Muscle of back (tissue), 13 donors: Measurements from ENCODE around the gene TMEM127. TPM values are rescaled to one million over a fixed set of nuclear protein-coding genes. Genes with fewer than 3 reads are reported as not detected.
"Not testable (repeated sequence)": the region's sequence is repeated elsewhere in the genome, so short reads cannot be mapped to it uniquely, and the experiment has no call there.

Experiments
- DNase-seq, 3 donors: peaks; one replicate each; pipeline versions ENCODE4 v3.0.0 to v3.0.0-alpha.2; 2013
- long read RNA-seq, 9 donors: transcript quantifications; one replicate each; lab custom pipeline, GENCODE V29; 2026
- polyA plus RNA-seq, 10 donors: library from polyadenylated mRNA; unstranded; fragments of 120-200 nt; gene quantifications; one replicate each; pipeline ENCODE4 v1.2.1, GENCODE V29; 2013; ENCODE audit not compliant: insufficient read length in 10 of 10

TMEM127 gene
- polyA plus RNA-seq, result 10 to 100 TPM; 23.7 to 31.1 (median 25.3) TPM
- long read RNA-seq, donor 1, full-length matches to known transcripts, result 3 of 3 reads
- long read RNA-seq, donor 1, partial matches to known transcripts, result 0 of 3 reads
- long read RNA-seq, donor 1, other reads (novel, unspliced or antisense), result 0 of 3 reads
- long read RNA-seq, donor 2, full-length matches to known transcripts, result 6 of 6 reads
- long read RNA-seq, donor 2, partial matches to known transcripts, result 0 of 6 reads
- long read RNA-seq, donor 2, other reads (novel, unspliced or antisense), result 0 of 6 reads
- long read RNA-seq, donor 3, result 0 reads
- long read RNA-seq, donor 4, full-length matches to known transcripts, result 4 of 9 reads
- long read RNA-seq, donor 4, partial matches to known transcripts, result 5 of 9 reads
- long read RNA-seq, donor 4, other reads (novel, unspliced or antisense), result 0 of 9 reads
- long read RNA-seq, donor 5, full-length matches to known transcripts, result 11 of 19 reads
- long read RNA-seq, donor 5, partial matches to known transcripts, result 8 of 19 reads
- long read RNA-seq, donor 5, other reads (novel, unspliced or antisense), result 0 of 19 reads
- long read RNA-seq, donor 6, full-length matches to known transcripts, result 11 of 11 reads
- long read RNA-seq, donor 6, partial matches to known transcripts, result 0 of 11 reads
- long read RNA-seq, donor 6, other reads (novel, unspliced or antisense), result 0 of 11 reads
- long read RNA-seq, donor 7, full-length matches to known transcripts, result 5 of 10 reads
- long read RNA-seq, donor 7, partial matches to known transcripts, result 5 of 10 reads
- long read RNA-seq, donor 7, other reads (novel, unspliced or antisense), result 0 of 10 reads
- long read RNA-seq, donor 8, full-length matches to known transcripts, result 11 of 11 reads
- long read RNA-seq, donor 8, partial matches to known transcripts, result 0 of 11 reads
- long read RNA-seq, donor 8, other reads (novel, unspliced or antisense), result 0 of 11 reads
- long read RNA-seq, donor 9, full-length matches to known transcripts, result 2 of 2 reads
- long read RNA-seq, donor 9, partial matches to known transcripts, result 0 of 2 reads
- long read RNA-seq, donor 9, other reads (novel, unspliced or antisense), result 0 of 2 reads

GRCh38 chr2:96265840-96266679 lies at the start of gene TMEM127, which contains the start of gene CIAO1:
Gene TMEM127, minus strand, starts transcription at chr2:96265997. Its CDS starts 616 bp downstream, at chr2:96265381.
Gene CIAO1, plus strand, starts transcription at chr2:96266225. Its CDS starts 126 bp downstream, at chr2:96266351.
- peak; percentile 98 to 99 (median 98) for DNase-seq

DNA sequence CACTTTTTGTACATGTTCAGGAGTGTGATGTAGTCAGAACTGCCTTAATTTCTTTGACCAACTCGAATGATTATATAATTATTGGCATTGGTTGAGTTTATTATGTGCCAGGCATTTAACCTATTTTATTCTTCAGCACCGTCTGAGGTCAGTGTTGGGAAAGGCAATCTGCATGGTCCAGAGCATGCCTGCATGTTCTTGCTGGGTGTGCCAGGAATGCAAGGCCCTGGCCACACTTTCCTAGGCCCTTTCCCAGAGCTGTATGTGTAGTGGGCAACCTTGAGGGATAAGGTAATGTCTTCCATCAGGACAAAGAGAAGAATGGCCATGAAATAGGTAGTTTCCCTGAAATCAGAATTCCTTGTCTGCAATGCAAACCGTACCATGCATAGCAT lies 49.2 kb upstream of the TMEM127 start:
- DNase-seq, result no peak

- no peak for DNase-seq
Measured at GRCh38 chr2:96308248-96308647, 42.5 kb upstream of the TMEM127 start.

DNA sequence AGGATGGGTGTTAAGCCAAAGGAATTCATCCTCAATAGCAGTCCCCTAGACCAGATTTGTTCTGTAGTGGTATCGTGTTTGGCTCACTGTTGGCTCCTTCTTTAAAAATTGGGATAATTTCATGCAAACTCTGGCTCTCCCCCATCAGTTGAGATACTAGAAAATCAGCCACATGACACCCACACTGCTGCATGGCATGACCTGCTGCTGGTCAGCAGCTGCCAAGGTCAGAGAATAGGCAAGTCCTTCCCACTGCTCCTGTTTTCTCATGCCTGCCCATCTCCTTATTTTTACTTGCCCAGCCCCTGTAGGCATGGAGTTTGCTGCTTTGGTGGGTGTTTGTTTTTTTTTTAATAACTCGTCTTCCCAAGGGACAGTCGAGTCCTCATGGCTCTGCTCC lies 40.6 kb upstream of the TMEM127 start:
- no peak for DNase-seq

GRCh38 chr2:96305979-96306308 lies 40.1 kb upstream of the TMEM127 start:
- DNase-seq, result no peak

GRCh38 chr2:96305091-96305978 lies 39.5 kb upstream of the TMEM127 start, which contains the start of gene SNRNP200:
Gene SNRNP200, minus strand, starts transcription at chr2:96305546. Its CDS starts 109 bp downstream, at chr2:96305437.
- peak; percentile 84 to 95 (median 89) for DNase-seq

DNA sequence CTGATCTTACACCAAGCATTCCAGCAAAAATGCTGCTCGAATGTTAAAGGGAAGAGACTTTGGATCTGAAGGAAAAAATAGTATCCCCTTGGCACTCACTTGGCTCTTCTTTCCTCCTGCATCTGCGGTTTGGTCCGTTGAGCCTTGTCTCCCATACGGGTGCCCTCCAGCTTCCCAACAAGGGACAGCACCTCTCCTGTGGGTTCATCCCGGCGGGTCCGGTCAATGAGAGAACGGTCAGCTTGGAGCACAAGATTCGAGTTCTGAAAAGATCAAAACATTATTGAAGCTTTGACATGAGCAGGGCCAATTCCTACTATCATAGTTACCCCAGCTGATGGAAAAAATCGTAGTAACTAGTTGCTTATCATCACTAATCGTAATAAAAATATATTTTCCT lies 38.8 kb upstream of the TMEM127 start:
- DNase-seq, result no peak

GRCh38 chr2:96301865-96302264 lies 36.1 kb upstream of the TMEM127 start:
- no peak for DNase-seq

DNA sequence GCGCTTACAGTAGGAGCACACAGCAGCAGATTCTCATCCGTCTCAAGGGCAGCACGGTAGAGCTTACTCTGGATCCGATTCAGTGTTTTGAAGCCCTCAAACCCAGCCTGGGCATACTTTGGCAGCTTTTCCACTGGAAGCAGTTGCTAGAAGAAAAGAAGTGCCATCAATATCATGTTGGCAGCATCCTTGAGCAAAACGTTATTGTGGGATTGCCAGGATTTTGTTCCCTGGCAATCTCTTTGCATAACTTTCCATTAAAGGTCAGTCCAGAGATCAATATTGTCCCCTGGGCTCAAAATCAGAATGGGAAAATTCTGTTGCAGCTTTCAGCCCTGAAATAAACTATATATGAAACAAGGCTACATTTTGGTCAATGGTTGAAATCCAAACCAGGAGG lies 31.1 kb upstream of the TMEM127 start:
- DNase-seq, result no peak

GRCh38 chr2:96294271-96294670 lies 28.5 kb upstream of the TMEM127 start:
- not testable (repeated sequence) for DNase-seq

GRCh38 chr2:96291751-96292150 lies 26.0 kb upstream of the TMEM127 start:
- DNase-seq, result no peak

DNA sequence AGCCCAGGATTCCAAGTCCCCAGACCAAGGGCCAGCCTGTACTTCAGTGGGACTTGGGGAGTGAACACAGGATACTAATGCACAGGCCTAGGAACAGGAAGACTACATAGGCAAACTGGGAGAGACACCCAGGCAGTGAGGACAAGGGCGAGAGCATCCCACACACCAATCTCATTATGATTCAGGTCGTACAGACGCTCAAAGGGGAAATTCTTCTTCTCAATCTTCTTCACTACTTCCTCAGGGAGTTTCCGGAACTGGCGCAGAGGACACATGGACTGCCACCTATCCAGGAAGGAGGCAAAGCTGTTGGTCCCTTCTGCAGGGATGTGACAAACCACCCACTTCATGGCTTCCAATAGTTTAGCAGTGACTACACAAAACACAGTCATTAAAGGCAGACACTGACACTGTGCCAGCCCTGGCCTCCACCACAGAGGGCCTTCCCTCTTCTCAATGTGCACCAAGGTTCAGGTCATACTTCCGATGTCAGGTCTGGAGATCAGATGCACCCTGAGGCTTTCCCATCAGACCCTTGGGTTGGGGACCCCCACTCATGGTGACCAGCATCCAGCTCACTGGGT lies 21.6 kb upstream of the TMEM127 start:
- DNase-seq, result no peak

GRCh38 chr2:96276787-96277499 lies 11.1 kb upstream of the TMEM127 start:
- no peak for DNase-seq

DNA sequence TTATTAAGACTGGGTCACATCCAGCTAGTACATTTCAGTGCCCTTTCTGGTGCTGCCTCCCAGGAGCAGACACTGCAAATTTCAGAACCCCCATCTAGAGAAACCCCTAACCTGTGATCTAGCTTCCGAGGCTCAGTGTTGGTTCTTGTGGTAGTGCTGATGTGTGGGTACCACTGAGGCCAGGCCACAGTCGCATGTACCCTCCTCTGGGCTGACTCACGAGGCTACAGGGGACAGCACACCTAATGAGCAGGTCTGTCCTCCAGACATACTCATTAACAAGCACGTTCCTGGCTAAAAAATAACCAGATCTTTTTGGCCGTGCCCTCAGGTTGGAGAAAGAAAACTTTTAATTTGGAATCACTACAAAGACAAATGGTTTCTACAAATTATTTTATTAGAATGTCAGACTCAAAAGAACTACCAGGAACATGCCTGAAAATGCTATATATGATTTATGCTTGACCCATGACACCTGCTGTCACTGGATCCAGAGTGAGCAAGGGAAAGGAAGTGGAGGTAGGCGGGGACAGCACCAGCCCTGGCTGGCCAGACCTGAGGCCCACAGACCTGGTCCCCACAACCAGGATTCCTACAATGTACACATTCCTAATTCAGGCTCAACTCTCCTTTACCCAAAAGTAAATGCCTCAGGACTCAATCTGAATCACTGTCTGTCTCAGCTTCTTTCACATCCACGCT lies 8.7 kb upstream of the TMEM127 start:
- no peak for DNase-seq

- DNase-seq, result no peak
Measured at GRCh38 chr2:96273763-96274162, 8.0 kb upstream of the TMEM127 start.

GRCh38 chr2:96271995-96272394 lies 6.2 kb upstream of the TMEM127 start:
- DNase-seq, result no peak

DNA sequence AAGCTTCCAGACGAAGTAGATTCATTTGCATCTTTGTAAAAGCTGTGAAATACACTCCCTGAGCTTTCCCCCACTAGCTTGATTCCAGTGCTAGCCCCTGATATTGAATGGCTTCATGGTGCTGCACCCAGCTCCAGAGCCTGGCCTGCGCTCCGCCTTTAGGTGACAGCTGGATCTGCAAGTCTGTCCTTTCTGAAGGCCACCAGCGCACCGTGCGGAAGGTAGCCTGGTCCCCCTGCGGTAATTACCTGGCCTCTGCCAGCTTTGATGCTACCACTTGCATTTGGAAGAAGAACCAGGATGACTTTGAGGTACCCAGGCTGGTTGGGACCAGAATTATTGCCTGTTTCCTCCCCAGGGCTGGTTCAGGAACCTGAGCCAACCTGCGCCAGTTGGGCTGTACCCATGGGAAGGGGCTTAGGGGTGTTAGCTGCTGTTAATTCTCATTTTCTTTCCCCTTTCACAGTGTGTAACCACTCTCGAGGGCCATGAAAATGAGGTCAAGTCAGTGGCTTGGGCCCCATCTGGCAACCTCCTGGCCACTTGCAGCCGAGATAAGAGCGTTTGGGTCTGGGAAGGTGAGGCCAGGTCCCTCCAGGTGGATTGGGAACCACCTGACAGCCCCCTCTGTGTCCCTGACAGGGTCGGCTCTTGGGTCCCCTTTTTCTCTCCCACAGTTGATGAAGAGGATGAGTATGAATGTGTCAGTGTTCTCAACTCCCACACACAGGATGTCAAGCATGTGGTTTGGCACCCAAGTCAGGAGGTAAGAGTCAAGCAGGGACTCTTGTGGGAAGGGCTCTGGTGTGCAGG lies 1.6 kb upstream of the TMEM127 start:
- DNase-seq, result no peak
